ENCODE measurements around the gene GYPC. TPM values are rescaled to one million over a fixed set of nuclear protein-coding genes. Genes with fewer than 3 reads are reported as not detected.
A peak's percentile ranks its signal among the peaks of the same experiment; 100 is the strongest.

The GYPC gene
- total and polyA plus RNA-seq, 4 donors: 8.7 to 419 (median 12.3) TPM

- no peak for TF ChIP-seq REST (IDR thresholded peaks at IDR 0.05)
- TF ChIP-seq NR2F2 (IDR thresholded peaks at IDR 0.05): peak; percentile 44
- TF ChIP-seq RXRA (IDR thresholded peaks at IDR 0.05): peak in 1 of 2 donors; percentile 8
- TF ChIP-seq ZBTB33 (IDR thresholded peaks at IDR 0.05): no peak
- Histone ChIP-seq H3K27me3 (ENCODE audit: control insufficient read depth in 4 of 4, insufficient read depth in 4 of 4, low read length in 3 of 4) (no peaks in the 10 kb centered on the region), H3K4me1 (ENCODE audit: control insufficient read depth in 4 of 4, insufficient read depth in 4 of 4, low read length in 3 of 4) (no peaks in the 10 kb centered on the region), H3K27ac (ENCODE audit: low read depth in 1 of 2, low read length in 2 of 2) (no peak overlapping the region), H3K36me3 (ENCODE audit: control insufficient read depth in 4 of 4, insufficient read depth in 3 of 4, low read depth in 1 of 4, low read length in 3 of 4) (no peaks in the 10 kb centered on the region), H3K4me3 (ENCODE audit: low read depth in 1 of 3, low read length in 3 of 3) (no peak overlapping the region), H3K9ac (ENCODE audit: low read depth in 1 of 2, low read length in 2 of 2) (no peak overlapping the region), H3K9me3 (ENCODE audit: control insufficient read depth in 4 of 4, low read length in 3 of 4) (no peaks in the 10 kb centered on the region)
- WGBS: 39% methylated on average over 1 of the region's 1 CpG
- no peak for DNase-seq (ENCODE audit: low spot score)
Measured at GRCh38 chr2:126614524-126615227, 41.3 kb upstream of the GYPC start.

GRCh38 chr2:126616606-126617069, 39.3 kb upstream of the GYPC start:
- 75% methylated on average over 6 of the region's 6 CpGs for WGBS
- peaks cover 0 to 13% (median 11%) of the 10 kb centered on the region in 4 donors for H3K9me3 ChIP-seq (ENCODE audit: control insufficient read depth in 4 of 4, low read length in 3 of 4)
- H3K27me3 ChIP-seq (ENCODE audit: control insufficient read depth in 4 of 4, insufficient read depth in 4 of 4, low read length in 3 of 4): no peaks in the 10 kb centered on the region
- H3K9ac ChIP-seq (ENCODE audit: low read depth in 1 of 2, low read length in 2 of 2): no peak overlapping the region
- no peak overlapping the region for H3K27ac ChIP-seq (ENCODE audit: low read depth in 1 of 2, low read length in 2 of 2)
- DNase-seq (ENCODE audit: low spot score): no peak
- no peaks in the 10 kb centered on the region for H3K4me1 ChIP-seq (ENCODE audit: control insufficient read depth in 4 of 4, insufficient read depth in 4 of 4, low read length in 3 of 4)
- no peaks in the 10 kb centered on the region for H3K36me3 ChIP-seq (ENCODE audit: control insufficient read depth in 4 of 4, insufficient read depth in 3 of 4, low read depth in 1 of 4, low read length in 3 of 4)
- H3K4me3 ChIP-seq (ENCODE audit: low read depth in 1 of 3, low read length in 3 of 3): no peak overlapping the region
- TF ChIP-seq NR2F2 (IDR thresholded peaks at IDR 0.05) (no peak), REST (IDR thresholded peaks at IDR 0.05) (no peak), ZBTB33 (IDR thresholded peaks at IDR 0.05) (no peak), JUND (IDR thresholded peaks at IDR 0.05) (no peak), ATF3 (IDR thresholded peaks at IDR 0.05) (no peak), RAD21 (IDR thresholded peaks at IDR 0.05) (no peak), YY1 (IDR thresholded peaks at IDR 0.05) (no peak), SP1 (IDR thresholded peaks at IDR 0.05) (no peak)

Measured in liver (tissue), 9 donors.